Tibial artery (tissue), 4 donors: ENCODE data around the gene TSSK1B.
"Not testable (repeated sequence)": the region's sequence is repeated elsewhere in the genome, so short reads cannot be mapped to it uniquely, and the experiment has no call there.

Experiments
- DNase-seq, 2 donors: peaks; one replicate each; pipeline ENCODE4 v3.0.0-alpha.2; 2019
- H3K27ac ChIP-seq, 2 donors: fragments of 200-600 bp; sonication (generic) in 1 of 2; 1 replicate in 1 of 2; 2 replicates in 1 of 2; pipeline ENCODE4 v1.5.1; 2018 to 2019; ENCODE audit warnings: mild to moderate bottlenecking in 1 of 2
- H3K27me3 ChIP-seq, 2 donors: fragments of 200-600 bp; sonication (generic) in 1 of 2; one replicate each; pipeline versions ENCODE4 v1.5.1 to v1.6.0; 2016 to 2019
- H3K36me3 ChIP-seq, 3 donors: fragments of 200-600 bp; sonication (generic) in 2 of 3; one replicate each; pipeline ENCODE4 v1.5.1; 2016 to 2019; ENCODE audit warnings: mild to moderate bottlenecking in 2 of 3
- H3K4me1 ChIP-seq, 4 donors: fragments of 200-600 bp; sonication (generic) in 2 of 4; 1 replicate in 3 of 4; 2 replicates in 1 of 4; pipeline ENCODE4 v1.5.1; 2016 to 2019
- H3K4me3 ChIP-seq, 2 donors: fragments of 200-600 bp; sonication (generic) in 1 of 2; 1 replicate in 1 of 2; 2 replicates in 1 of 2; pipeline ENCODE4 v1.5.1; 2018 to 2019; ENCODE audit warnings: mild to moderate bottlenecking in 2 of 2
- H3K9me3 ChIP-seq, 3 donors: fragments of 200-600 bp; sonication (generic) in 1 of 3; one replicate each; pipeline ENCODE4 v1.5.1; 2016 to 2019
- intact Hi-C: fragments of 100-400 bp; cut with DNase I; formaldehyde crosslinking; loops from one replicate; pipeline ENCODE4 v1.15.0; 2023; ENCODE audit warnings: low total_unique reads
- TF ChIP-seq, protein P1 (sequence below), 2 experiments: fragments of 200-600 bp in 1 of 2; fragments of 450-650 bp in 1 of 2; IDR thresholded peaks; one replicate each; pipeline ENCODE4 v1.5.1; 2017 to 2019; ENCODE audit warnings: antibody characterized with exemption in 2 of 2, mild to moderate bottlenecking in 1 of 2, moderate library complexity in 1 of 2

The TSSK1B gene

DNA sequence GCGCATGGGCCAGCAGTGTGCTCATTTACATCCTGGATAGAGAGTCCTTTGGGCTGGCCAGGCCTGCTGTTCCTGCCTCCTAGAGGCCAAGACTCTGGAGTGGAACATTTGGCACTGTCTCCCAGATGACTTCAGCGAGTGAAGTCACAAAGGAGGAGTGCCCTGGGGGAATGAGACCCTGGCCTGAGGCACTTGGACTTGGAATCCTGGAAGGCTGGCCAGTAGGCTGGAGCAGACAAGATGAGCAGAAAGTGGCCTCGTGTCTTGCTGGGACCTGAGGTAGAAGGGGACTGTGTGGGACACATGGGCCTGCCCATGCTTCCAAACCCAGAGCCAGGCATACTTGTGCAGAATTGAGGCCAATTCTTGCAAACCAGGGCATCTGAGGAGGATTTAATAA lies at the start of gene TSSK1B:
TSSK1B (minus strand) TSS at position 101 of the 400 bp plus-strand sequence. CDS start 150 bp downstream, outside the sequence.
- no peaks in the 10 kb centered on the region for H3K27me3 ChIP-seq
- H3K36me3 ChIP-seq, result no peaks in the 10 kb centered on the region
- DNase-seq, result no peak
- H3K4me1 ChIP-seq, result no peaks in the 10 kb centered on the region
- H3K4me3 ChIP-seq, result no peak within 1 kb of the TSS
- no peak within 1 kb of the TSS for H3K27ac ChIP-seq
- H3K9me3 ChIP-seq, result no peaks in the 10 kb centered on the region
- TF ChIP-seq, protein P1, sequence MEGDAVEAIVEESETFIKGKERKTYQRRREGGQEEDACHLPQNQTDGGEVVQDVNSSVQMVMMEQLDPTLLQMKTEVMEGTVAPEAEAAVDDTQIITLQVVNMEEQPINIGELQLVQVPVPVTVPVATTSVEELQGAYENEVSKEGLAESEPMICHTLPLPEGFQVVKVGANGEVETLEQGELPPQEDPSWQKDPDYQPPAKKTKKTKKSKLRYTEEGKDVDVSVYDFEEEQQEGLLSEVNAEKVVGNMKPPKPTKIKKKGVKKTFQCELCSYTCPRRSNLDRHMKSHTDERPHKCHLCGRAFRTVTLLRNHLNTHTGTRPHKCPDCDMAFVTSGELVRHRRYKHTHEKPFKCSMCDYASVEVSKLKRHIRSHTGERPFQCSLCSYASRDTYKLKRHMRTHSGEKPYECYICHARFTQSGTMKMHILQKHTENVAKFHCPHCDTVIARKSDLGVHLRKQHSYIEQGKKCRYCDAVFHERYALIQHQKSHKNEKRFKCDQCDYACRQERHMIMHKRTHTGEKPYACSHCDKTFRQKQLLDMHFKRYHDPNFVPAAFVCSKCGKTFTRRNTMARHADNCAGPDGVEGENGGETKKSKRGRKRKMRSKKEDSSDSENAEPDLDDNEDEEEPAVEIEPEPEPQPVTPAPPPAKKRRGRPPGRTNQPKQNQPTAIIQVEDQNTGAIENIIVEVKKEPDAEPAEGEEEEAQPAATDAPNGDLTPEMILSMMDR (IDR thresholded peaks at IDR 0.05), result no peak
- intact Hi-C loops, result no loop called here

DNA sequence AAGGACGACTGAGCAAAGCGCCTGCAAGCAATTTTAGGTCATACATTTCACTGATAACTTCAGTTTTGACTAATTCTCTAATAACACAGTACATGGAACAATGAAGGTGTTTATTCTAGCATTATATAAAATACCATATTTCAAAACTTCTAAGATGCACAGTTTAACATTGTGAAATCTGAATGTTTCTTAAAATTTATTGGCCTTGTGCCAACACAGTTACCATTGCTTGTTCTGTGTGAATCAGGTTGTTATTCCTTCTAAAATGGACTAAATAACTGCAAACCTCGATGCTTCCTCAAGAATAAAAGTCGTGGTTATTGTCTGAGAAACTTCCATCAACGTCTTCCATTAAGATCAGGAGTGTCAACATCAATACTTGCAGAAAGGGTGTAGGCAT lies 45.5 kb upstream of the TSSK1B start:
- Histone ChIP-seq H3K27me3 (no peaks in the 10 kb centered on the region), H3K9me3 (no peaks in the 10 kb centered on the region), H3K4me1 (no peaks in the 10 kb centered on the region), H3K27ac (no peak overlapping the region), H3K36me3 (no peaks in the 10 kb centered on the region), H3K4me3 (no peak overlapping the region)
- intact Hi-C loops, result no loop called here
- TF ChIP-seq, protein P1 (IDR thresholded peaks at IDR 0.05), result no peak
- no peak for DNase-seq

GRCh38 chr5:113478691-113479090 lies 43.9 kb upstream of the TSSK1B start:
- no peaks in the 10 kb centered on the region for H3K4me1 ChIP-seq
- no peak overlapping the region for H3K4me3 ChIP-seq
- H3K27me3 ChIP-seq, result no peaks in the 10 kb centered on the region

GRCh38 chr5:113474100-113474728 lies 39.4 kb upstream of the TSSK1B start:
- TF ChIP-seq, protein P1 (IDR thresholded peaks at IDR 0.05), result no peak
- Histone ChIP-seq H3K4me1 (no peaks in the 10 kb centered on the region), H3K27ac (no peak overlapping the region), H3K4me3 (no peak overlapping the region), H3K36me3 (no peaks in the 10 kb centered on the region), H3K27me3 (no peaks in the 10 kb centered on the region), H3K9me3 (no peaks in the 10 kb centered on the region)
- DNase-seq, result no peak
- intact Hi-C loops, result no loop called here

More at GRCh38 chr5:113478691-113479090, 43.9 kb upstream of the TSSK1B start:
- TF ChIP-seq, protein P1 (IDR thresholded peaks at IDR 0.05), result no peak
- Histone ChIP-seq H3K9me3 (no peaks in the 10 kb centered on the region), H3K27ac (no peak overlapping the region), H3K36me3 (no peaks in the 10 kb centered on the region)
- intact Hi-C loops, result no loop called here
- DNase-seq, result no peak

- DNase-seq, result no peak
- H3K9me3 ChIP-seq, result no peaks in the 10 kb centered on the region
- TF ChIP-seq, protein P1 (IDR thresholded peaks at IDR 0.05), result no peak
- no peaks in the 10 kb centered on the region for H3K4me1 ChIP-seq
- H3K4me3 ChIP-seq, result no peak overlapping the region
- intact Hi-C loops, result no loop called here
- H3K36me3 ChIP-seq, result no peaks in the 10 kb centered on the region
- no peak overlapping the region for H3K27ac ChIP-seq
- H3K27me3 ChIP-seq, result no peaks in the 10 kb centered on the region
Observed at GRCh38 chr5:113463032-113463431, 28.2 kb upstream of the TSSK1B start.

DNA sequence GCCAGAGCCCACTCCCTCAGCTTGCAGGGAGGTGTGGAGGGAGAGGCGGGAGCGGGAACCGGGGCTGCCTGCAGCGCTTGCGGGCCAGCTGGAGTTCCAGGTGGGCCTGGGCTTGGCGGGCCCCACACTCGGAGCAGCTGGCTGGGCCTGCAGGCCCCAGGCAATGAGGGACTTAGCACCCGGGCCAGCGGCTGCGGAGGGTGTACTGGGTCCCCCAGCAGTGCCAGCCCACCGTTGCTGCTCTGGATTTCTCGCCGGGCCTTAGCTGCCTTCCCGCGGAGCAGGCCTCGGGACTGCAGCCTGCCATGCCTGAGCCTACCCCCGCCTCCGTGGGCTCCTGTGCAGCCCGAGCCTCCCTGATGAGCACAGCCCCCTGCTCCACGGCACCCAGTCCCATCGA lies 22.3 kb upstream of the TSSK1B start:
- H3K4me3 ChIP-seq, result not testable (repeated sequence)

More for the DNA sequence above, 22.3 kb upstream of the TSSK1B start:
- H3K27ac ChIP-seq, H3K4me1 ChIP-seq, H3K27me3 ChIP-seq, DNase-seq, H3K36me3 ChIP-seq, H3K9me3 ChIP-seq, intact Hi-C loops: not testable (repeated sequence)
